ENCODE data around the gene PCDHGB6.
"Not testable (repeated sequence)": the region's sequence is repeated elsewhere in the genome, so short reads cannot be mapped to it uniquely, and the experiment has no call there.

The PCDHGB6 gene

DNA sequence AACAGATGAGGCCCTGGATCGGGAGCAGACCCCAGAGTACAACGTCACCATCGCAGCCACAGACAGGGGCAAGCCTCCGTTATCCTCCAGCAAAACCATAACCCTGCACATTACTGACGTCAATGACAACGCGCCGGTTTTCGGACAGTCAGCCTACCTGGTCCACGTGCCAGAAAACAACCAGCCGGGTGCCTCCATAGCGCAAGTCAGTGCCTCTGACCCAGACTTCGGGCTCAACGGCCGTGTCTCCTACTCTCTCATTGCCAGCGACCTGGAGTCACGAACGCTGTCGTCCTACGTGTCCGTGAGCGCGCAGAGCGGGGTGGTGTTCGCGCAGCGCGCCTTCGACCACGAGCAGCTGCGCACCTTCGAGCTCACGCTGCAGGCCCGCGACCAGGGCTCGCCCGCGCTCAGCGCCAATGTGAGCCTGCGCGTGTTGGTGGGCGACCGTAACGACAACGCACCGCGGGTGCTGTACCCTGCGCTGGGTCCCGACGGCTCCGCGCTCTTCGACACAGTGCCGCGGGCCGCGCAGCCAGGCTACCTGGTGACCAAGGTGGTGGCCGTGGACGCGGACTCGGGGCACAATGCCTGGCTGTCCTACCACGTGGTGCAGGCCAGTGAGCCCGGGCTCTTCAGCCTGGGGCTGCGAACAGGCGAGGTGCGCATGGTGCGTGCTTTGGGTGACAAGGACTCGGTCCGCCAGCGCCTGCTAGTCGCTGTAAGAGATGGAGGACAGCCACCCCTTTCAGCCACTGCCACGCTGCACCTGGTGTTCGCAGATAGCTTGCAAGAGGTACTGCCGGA lies 11.5 kb downstream of the PCDHGB6 start:
- DNase-seq: no peak

DNA sequence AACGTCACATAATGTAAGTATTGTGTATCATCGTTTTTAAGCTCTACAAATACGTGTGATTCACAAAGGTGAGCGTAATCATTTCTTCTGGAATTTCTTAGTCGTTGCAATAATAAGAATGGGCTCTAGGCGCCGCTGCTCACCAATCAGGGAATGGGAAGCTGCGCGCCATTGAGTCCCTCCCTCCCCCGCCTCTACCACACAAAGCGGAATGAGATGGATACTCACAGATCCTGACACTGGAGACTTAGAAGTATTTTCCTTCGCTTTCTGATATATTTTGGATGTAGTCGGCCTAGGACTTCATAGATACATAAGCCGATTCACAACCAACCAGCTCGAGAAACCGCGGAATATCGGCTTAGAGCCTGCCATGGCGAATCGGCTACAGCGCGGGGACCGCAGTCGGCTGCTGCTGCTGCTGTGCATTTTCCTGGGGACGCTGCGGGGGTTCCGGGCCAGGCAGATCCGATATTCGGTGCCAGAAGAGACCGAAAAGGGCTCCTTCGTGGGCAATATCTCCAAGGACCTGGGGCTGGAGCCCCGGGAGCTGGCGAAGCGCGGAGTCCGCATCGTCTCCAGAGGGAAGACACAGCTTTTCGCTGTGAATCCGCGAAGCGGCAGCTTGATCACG lies 13.2 kb downstream of the PCDHGB6 start, which contains the start of gene PCDHGA11:
Gene PCDHGA11, plus strand, starts transcription at position 197 of the 634 bp plus-strand sequence. Its CDS starts 177 bp downstream, at position 374.
- DNase-seq: peak; percentile 1

DNA sequence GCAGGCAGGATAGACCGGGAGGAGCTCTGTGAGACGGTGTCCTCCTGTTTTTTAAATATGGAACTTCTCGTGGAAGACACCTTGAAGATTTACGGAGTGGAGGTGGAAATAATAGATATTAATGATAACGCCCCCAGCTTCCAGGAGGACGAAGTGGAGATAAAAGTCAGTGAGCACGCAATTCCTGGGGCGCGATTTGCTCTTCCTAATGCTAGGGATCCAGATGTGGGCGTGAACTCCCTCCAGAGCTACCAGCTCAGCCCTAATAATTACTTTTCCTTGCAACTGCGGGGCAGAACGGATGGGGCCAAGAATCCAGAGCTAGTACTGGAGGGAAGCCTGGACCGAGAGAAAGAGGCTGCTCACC lies 13.7 kb downstream of the PCDHGB6 start:
- DNase-seq: no peak

DNA sequence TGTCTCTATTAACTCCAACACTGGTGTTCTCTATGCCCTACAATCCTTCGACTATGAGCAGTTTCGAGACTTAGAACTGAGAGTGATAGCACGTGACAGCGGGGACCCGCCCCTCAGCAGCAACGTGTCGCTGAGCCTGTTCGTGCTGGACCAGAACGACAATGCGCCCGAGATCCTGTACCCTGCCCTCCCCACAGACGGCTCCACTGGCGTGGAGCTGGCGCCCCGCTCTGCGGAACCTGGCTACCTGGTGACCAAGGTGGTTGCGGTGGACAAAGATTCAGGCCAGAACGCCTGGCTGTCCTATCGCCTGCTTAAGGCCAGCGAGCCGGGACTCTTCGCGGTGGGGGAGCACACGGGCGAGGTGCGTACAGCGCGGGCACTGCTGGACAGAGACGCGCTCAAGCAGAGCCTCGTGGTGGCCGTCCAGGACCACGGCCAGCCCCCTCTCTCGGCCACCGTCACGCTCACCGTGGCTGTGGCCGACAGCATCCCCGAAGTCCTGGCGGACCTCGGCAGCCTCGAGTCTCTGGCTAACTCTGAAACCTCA lies 15.0 kb downstream of the PCDHGB6 start:
- DNase-seq: no peak

DNA sequence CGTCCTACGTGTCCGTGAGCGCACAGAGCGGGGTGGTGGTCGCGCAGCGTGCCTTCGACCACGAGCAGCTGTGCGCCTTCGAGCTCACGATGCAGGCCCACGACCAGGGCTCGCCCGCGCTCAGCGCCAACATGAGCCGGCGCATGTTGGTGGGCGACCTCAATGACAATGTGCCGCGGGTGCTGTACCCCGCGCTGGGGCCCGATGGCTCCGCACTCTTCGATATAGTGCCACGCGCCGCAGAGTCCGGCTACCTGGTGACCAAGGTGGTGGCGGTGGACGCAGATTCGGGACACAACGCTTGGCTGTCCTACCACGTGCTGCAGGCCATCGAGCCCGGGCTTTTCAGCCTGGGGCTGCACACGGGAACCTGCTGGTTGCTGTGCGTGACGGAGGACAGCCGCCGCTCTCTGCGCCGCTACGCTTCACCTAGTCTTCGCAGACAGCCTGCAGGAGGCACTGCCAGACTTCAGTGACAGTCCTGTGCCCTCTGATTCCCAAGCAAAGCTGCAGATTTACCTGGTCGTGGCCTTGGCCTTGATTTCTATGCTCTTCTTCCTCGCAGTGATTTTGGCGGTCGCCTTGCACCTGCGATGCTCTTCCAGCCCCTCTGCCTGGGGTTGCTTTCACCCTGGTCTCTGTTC lies 20.1 kb downstream of the PCDHGB6 start:
- DNase-seq: no peak

DNA sequence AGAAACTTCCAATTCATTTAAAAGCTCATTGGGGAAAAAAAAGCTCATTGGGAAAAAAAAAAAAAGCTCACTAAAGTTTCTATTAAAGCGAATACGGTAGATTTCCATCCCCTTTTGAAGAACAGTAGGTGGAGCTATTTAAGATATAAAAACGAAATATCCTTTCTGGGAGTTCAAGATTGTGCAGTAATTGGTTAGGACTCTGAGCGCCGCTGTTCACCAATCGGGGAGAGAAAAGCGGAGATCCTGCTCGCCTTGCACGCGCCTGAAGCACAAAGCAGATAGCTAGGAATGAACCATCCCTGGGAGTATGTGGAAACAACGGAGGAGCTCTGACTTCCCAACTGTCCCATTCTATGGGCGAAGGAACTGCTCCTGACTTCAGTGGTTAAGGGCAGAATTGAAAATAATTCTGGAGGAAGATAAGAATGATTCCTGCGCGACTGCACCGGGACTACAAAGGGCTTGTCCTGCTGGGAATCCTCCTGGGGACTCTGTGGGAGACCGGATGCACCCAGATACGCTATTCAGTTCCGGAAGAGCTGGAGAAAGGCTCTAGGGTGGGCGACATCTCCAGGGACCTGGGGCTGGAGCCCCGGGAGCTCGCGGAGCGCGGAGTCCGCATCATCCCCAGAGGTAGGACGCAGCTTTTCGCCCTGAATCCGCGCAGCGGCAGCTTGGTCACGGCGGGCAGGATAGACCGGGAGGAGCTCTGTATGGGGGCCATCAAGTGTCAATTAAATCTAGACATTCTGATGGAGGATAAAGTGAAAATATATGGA lies 22.7 kb downstream of the PCDHGB6 start, which contains the start of gene PCDHGA12:
Gene PCDHGA12, plus strand, starts transcription at position 176 of the 782 bp plus-strand sequence. Its CDS starts 253 bp downstream, at position 429.
- no peak for DNase-seq

DNA sequence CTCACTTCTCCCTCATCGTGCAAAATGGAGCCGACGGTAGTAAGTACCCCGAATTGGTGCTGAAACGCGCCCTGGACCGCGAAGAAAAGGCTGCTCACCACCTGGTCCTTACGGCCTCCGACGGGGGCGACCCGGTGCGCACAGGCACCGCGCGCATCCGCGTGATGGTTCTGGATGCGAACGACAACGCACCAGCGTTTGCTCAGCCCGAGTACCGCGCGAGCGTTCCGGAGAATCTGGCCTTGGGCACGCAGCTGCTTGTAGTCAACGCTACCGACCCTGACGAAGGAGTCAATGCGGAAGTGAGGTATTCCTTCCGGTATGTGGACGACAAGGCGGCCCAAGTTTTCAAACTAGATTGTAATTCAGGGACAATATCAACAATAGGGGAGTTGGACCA lies 23.5 kb downstream of the PCDHGB6 start:
- DNase-seq: no peak

DNA sequence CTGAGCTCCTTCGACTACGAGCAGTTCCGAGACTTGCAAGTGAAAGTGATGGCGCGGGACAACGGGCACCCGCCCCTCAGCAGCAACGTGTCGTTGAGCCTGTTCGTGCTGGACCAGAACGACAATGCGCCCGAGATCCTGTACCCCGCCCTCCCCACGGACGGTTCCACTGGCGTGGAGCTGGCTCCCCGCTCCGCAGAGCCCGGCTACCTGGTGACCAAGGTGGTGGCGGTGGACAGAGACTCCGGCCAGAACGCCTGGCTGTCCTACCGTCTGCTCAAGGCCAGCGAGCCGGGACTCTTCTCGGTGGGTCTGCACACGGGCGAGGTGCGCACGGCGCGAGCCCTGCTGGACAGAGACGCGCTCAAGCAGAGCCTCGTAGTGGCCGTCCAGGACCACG lies 24.5 kb downstream of the PCDHGB6 start:
- not testable (repeated sequence) for DNase-seq

DNA sequence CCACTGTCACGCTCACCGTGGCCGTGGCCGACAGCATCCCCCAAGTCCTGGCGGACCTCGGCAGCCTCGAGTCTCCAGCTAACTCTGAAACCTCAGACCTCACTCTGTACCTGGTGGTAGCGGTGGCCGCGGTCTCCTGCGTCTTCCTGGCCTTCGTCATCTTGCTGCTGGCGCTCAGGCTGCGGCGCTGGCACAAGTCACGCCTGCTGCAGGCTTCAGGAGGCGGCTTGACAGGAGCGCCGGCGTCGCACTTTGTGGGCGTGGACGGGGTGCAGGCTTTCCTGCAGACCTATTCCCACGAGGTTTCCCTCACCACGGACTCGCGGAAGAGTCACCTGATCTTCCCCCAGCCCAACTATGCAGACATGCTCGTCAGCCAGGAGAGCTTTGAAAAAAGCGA lies 24.9 kb downstream of the PCDHGB6 start:
- not testable (repeated sequence) for DNase-seq

DNA sequence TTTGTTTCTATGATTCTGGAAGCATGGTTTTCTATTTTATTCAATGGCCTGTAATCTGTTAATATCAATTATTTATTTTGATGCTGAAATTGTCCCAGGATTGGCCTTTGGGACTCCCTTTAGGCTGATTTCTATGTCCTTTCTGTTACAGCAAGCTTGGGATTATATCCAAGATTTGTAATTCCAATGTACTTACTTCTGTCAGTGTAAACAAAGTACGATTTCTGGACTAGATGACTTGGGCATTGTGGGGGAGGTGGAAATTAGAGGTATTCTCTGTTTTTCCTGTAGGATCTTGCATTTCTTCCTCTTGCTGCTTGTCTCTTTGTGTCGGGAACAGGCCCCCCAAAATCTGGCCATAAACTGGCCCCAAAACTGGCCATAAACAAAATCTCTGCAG lies 26.2 kb downstream of the PCDHGB6 start:
- no peak for DNase-seq

DNA sequence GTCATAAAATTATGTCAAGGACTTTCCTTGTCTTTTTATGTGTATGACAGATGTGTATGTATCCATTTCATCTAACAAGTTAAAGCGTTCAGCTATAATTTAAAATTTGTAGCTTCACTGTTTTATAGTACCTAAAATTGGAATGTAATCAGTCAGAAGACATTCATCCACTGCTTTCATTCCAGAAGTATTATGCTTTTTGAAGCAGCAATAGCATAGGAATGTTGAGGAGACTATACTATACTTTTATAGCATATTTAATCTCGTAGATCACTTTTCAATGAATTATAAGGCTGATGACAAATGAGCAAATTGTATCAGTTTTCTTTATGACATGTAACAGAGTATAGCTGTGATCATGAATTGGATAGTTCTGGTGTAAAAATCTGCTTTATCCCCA lies 29.4 kb downstream of the PCDHGB6 start:
- DNase-seq: no peak

DNA sequence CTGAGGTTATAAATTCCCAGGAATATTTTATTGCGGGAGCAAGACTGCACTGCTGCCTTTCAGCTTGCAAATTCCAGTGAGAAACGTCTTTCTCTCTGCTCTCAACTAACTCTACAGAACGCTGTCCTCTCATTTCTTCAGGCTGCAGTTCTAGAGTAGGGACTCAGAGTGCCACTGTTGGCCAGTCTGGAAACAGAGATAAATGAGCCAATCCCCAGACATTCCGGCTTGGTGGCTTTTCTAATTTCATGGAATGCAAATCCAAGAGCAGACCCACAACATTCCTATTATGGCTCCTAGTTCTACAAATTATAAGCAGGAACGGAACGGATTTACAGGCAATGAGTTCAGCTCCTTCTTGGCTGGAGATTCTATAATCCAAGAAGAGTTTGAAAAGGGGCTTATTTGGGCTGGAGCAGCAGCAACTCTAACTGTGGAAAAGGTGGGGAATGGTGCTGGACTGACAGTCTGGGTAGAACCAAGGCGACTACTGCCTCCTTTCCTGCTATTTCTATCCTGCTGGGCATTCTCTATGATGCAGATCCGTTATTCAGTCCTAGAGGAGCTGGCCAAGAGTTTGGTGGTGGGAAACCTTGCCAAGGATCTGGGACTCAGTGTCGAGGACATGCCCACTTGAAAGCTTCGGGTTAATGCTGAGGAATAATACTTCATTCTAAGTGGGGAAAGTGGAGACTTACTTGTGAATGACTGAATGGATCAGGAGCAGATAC lies 31.8 kb downstream of the PCDHGB6 start:
- DNase-seq: no peak

DNA sequence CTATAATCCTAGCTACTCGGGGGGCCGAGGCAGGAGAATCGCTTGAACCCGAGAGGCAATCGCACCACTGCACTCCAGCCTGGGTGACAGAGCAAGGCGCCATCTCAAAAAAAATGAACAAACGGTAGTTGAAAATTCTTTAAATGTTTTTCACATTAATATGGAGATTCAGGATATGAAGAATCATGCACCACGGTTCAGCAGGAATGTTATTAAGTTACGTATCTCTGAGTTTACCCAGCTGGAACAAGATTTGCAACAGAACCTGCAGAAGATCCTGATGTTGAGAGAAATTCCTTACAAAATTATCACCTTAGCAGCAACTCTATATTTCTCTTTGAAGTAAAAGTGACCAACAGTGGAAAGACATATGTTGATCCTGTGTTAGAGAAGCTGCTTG lies 32.5 kb downstream of the PCDHGB6 start:
- DNase-seq: no peak

DNA sequence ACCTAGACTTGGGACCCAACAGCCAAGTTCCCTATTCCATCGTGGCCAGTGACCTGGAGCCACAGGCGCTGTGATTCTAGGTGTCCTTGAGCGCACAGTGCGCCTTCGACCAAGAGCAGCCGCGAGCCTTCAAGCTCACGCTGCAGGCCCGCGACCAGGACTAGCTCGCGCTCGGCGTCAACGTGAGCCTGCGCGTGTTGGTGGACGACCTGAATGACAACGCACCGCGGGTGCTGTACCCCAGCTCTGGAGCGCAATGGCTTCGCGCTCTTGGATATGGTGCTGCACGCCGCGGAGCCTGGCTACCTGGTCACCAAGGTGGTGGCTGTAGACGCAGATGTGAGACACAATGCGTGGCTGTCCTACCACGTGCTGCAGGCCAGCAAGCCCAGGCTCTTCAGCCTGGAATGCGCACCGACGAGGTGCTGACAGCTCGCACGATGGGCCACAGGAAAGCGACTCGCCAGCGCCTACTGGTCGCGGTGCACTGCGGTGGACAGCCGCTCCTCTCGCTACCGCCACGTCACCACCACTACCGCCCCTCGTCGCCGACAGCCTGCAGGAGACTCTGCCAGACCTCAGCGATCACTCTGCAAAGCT lies 33.9 kb downstream of the PCDHGB6 start:
- DNase-seq: no peak

Data from NCI-H446 treated with DMSO at 0.1 percent for 48 hours (cell line).